PFSK-1 (cell line): ENCODE data around the gene DNAJC30.

Experiments used
- FOXP2 ChIP-seq: optimal IDR thresholded peaks from 2 replicates; pipeline ENCODE3; 2011; ENCODE audit warnings: borderline replicate concordance, control low read depth, inconsistent platforms; ENCODE audit not compliant: insufficient read depth; ENCODE audit errors: extremely low read length, extremely low read depth
- POLR2AphosphoS5 ChIP-seq: IDR thresholded peaks from 2 replicates; pipeline ENCODE4 v1.6.1; 2012; ENCODE audit warnings: low read depth, mild to moderate bottlenecking, control low read depth, low read length, moderate library complexity
- REST ChIP-seq, 2 experiments: IDR thresholded peaks; 2 replicates each; pipeline versions ENCODE4 v1.6.1 to v1.8.0; 2011 to 2012; ENCODE audit warnings: low read depth in 2 of 2, low read length in 2 of 2, control low read depth in 1 of 2, inconsistent platforms in 1 of 2, mild to moderate bottlenecking in 1 of 2, moderate library complexity in 1 of 2; ENCODE audit not compliant: insufficient read depth in 1 of 2
- SIN3A ChIP-seq: IDR thresholded peaks from 2 replicates; pipeline ENCODE4 v1.6.1; 2012; ENCODE audit warnings: mild to moderate bottlenecking, low read length, moderate library complexity, borderline replicate concordance; ENCODE audit not compliant: insufficient read depth
- TAF1 ChIP-seq: IDR thresholded peaks from 2 replicates; pipeline ENCODE4 v1.6.1; 2012; ENCODE audit warnings: low read length, control low read depth, borderline replicate concordance; ENCODE audit not compliant: insufficient read depth

DNAJC30 gene

GRCh38 chr7:73727952-73728351 lies 44.7 kb upstream of the DNAJC30 start:
- TF ChIP-seq FOXP2: no peak
- no peak for TF ChIP-seq POLR2AphosphoS5
- no peak for TF ChIP-seq SIN3A
- no peak for TF ChIP-seq TAF1
- no peak for TF ChIP-seq REST (IDR thresholded peaks at IDR 0.05; ENCODE audit: insufficient read depth in 1 of 2, low read depth in 2 of 2, low read length in 2 of 2)

GRCh38 chr7:73726083-73726466 lies 42.8 kb upstream of the DNAJC30 start:
- TF ChIP-seq POLR2AphosphoS5 (no peak), TAF1 (no peak), REST (IDR thresholded peaks at IDR 0.05; ENCODE audit: insufficient read depth in 1 of 2, low read depth in 2 of 2, low read length in 2 of 2) (no peak)

GRCh38 chr7:73723813-73724212 lies 40.6 kb upstream of the DNAJC30 start:
- no peak for TF ChIP-seq TAF1
- TF ChIP-seq POLR2AphosphoS5: no peak
- TF ChIP-seq SIN3A: no peak
- no peak for TF ChIP-seq REST (IDR thresholded peaks at IDR 0.05; ENCODE audit: insufficient read depth in 1 of 2, low read depth in 2 of 2, low read length in 2 of 2)
- no peak for TF ChIP-seq FOXP2

- TF ChIP-seq SIN3A (no peak), REST (IDR thresholded peaks at IDR 0.05; ENCODE audit: insufficient read depth in 1 of 2, low read depth in 2 of 2, low read length in 2 of 2) (no peak), FOXP2 (no peak), TAF1 (no peak), POLR2AphosphoS5 (no peak)
These were observed 39.5 kb upstream of the DNAJC30 start for GRCh38 chr7:73722785-73723184.

- TF ChIP-seq POLR2AphosphoS5 (no peak), SIN3A (no peak), FOXP2 (no peak), REST (IDR thresholded peaks at IDR 0.05; ENCODE audit: insufficient read depth in 1 of 2, low read depth in 2 of 2, low read length in 2 of 2) (no peak)
These were observed 38.1 kb upstream of the DNAJC30 start for GRCh38 chr7:73721377-73721817.
